Stimulated activated CD8-positive, alpha-beta memory T cell treated with anti-CD3 and anti-CD28 coated beads, Interleukin-12 subunit alpha, Interleukin-12 subunit beta, amount 100 ng/mL, for 1 hour (primary cell): ENCODE results near the gene IL17RE.
"Not testable (repeated sequence)": the region's sequence is repeated elsewhere in the genome, so short reads cannot be mapped to it uniquely, and the experiment has no call there.

Source experiments
- DNase-seq: peaks from one replicate; pipeline ENCODE4 v3.0.0-alpha.2; 2020; ENCODE audit warnings: low read depth

The IL17RE gene

GRCh38 chr3:9933561-9934234 is 31.1 kb downstream of the IL17RE start, which contains the start of gene CRELD1:
Gene CRELD1 (plus strand): TSS chr3:9933834. CDS start chr3:9934439, 605 bp downstream.
- peak; percentile 95 for DNase-seq

GRCh38 chr3:9934235-9934621 is 31.6 kb downstream of the IL17RE start:
- no peak for DNase-seq

DNA sequence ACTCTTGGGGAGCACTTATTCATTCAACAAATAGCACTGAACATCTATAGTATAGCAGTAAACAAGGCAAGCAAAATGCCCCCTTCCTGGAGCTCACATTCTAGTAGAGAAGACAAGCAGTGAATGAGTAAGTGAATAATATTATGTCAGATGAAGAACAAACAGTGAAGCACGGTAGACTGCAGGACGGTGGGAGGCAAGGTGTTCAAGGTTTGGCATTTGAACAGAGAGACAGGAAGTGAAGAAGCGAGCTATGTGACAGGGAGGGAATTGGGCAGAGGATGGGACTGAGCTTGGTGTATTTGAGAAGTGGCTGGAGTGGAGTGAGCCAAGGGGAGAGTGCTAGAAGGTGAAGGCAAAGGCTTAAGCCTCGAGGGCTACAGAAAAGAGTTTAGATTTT is 32.3 kb downstream of the IL17RE start:
- DNase-seq: no peak

GRCh38 chr3:9935966-9936510 is 33.4 kb downstream of the IL17RE start:
- DNase-seq: no peak

- no peak for DNase-seq
Measured at GRCh38 chr3:9937486-9938238, 35.0 kb downstream of the IL17RE start.

GRCh38 chr3:9938966-9939365 is 36.3 kb downstream of the IL17RE start:
- no peak for DNase-seq

GRCh38 chr3:9939906-9940305 is 37.3 kb downstream of the IL17RE start:
- not testable (repeated sequence) for DNase-seq

GRCh38 chr3:9940746-9941145 is 38.1 kb downstream of the IL17RE start:
- no peak for DNase-seq

GRCh38 chr3:9942164-9942563 is 39.5 kb downstream of the IL17RE start:
- no peak for DNase-seq

DNA sequence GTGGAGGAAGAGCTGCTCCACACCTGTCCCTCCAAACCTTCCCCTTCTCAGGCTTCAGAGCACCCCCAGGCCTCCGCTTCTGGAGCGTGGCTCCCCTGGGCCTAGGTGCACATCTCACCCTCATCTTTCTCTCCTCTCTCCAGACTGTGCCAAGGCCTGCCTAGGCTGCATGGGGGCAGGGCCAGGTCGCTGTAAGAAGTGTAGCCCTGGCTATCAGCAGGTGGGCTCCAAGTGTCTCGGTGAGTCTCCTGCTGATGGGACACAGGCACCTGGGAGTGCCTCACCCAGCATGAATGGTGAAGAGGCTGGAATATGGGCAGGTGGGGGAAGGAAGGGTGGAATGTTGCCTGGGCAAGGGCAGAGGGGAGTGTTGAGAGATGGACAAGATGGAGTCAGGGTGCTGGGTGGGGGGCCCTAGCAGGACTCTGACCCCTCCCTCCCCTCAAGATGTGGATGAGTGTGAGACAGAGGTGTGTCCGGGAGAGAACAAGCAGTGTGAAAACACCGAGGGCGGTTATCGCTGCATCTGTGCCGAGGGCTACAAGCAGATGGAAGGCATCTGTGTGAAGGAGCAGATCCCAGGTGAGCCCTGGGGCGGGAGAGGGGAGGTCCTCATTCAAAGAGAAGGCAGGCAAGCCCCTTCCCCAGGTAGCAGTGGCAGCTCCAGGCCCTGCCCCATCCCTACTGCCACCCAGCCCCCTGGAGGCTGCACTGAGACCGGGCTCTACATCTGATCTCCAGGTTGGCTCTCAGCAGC is 40.5 kb downstream of the IL17RE start:
- no peak for DNase-seq

DNA sequence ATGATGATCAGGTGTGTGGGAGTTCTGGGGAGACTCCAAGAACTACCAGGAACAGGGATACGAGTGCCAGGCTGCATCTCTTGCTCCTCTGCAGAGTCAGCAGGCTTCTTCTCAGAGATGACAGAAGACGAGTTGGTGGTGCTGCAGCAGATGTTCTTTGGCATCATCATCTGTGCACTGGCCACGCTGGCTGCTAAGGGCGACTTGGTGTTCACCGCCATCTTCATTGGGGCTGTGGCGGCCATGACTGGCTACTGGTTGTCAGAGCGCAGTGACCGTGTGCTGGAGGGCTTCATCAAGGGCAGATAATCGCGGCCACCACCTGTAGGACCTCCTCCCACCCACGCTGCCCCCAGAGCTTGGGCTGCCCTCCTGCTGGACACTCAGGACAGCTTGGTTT is 41.6 kb downstream of the IL17RE start:
- no peak for DNase-seq

- no peak for DNase-seq
Measured at GRCh38 chr3:9945358-9945757, 42.7 kb downstream of the IL17RE start.

DNA sequence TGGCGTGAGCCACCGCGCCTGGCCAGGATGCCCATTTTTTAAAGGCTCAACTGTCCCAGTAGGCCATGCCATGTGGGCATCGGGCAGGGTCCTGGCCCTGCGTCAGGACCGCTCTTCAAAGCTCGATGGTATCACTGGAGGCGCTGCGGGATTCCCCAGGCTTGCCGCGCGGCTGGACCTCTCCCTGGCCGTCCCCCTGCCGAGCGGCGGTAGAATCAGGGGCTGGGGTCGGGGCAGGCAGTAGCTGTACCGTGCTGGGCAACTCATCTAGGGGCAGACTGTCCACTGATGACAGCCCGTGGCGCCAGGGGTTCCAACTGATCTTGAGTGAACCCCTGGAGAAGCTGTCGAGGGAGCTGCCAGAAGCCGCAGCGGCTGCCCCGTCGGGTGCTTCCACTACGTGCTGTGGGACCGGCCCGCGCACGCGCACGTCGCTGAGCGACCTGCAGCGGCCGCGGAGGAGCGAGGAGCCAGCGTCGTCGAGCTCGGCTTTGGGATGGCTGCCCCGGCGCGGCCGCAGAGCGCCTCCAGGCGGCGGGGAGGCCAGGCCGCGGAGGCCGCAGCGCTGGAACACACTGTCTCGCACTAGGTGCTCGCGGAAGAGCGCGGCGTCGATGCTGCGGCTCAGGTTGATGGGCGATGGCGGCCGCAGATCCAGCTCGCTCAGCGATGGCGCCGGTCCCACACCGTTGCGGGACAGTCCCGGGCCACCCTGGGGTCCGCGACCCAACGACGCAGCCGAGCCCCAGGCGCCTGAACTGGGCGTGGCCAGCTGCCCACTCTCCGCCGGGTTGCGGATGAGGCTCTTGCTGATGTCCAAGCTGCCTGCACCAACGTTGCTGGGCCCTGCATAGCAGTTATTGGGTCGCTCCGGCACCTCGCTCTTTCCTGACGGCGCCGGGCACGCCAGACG is 43.7 kb downstream of the IL17RE start:
- DNase-seq: peak; percentile 63

DNA sequence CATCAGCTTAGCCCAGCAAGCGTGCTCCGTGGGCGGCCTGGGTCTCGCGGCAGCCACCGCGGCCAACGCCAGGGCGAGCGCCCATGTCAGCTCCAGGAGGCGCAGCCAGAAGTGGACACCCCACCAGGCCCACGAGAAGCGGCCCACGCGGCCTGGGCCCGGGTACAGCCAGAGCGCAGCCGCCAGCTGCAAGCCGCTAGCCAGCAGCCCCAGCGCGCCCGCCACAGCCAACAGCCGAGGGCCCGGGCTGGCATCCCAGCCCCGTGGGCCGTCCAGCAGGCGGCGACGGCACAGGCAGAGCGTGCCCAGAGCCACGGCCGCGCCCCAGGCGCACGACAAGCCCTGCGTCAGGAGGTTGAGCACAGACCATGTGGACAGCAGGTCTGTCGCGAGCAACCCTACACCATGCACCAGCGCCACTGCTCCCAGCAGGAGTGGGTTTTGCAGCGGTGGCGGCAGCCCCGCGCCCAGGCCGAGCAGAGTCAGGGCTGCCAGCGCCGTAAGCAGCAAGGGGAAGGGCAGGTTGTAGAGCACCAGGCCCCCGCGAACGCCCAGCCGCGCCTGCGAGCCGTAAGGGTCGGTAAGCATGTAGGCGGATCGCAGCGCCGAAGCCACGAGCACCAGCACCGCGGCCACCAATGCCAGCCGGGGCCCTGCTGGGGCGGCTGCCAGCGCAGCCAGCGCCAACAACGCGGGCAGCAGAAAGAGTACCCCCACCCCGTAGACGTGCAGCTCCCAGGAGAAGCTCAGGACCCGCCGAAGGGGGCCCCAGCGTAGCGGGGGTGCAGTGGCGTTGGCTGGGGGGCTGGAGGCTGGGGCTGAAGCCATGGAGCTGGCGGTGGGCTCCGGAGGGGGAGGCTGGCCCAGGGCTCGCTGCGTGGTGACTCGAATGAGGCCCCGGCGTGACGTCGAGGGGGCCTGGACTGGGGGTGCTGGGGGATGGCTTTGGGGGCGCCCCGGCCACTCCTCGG is 44.7 kb downstream of the IL17RE start:
- no peak for DNase-seq

DNA sequence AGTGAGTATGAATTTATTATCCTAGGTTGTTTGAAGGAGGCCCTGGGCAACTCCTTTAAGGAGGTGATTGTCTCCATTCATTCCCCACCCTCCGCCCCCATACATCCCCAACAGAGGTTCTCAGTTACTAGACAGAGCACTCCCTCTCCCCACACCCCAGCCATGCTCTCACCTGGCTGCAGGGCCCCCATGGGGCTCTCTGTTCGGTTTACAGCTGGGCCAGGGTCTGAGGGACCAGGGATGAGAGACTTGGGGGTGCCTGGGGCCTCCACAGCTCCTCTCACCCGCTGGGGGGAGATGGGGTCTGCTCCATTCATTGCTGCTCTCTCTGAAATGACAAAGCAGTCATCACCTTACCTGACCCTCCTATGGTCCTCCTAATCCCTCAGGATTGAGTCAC is 45.9 kb downstream of the IL17RE start:
- no peak for DNase-seq

- no peak for DNase-seq
Measured at GRCh38 chr3:9949115-9949514, 46.5 kb downstream of the IL17RE start.

DNA sequence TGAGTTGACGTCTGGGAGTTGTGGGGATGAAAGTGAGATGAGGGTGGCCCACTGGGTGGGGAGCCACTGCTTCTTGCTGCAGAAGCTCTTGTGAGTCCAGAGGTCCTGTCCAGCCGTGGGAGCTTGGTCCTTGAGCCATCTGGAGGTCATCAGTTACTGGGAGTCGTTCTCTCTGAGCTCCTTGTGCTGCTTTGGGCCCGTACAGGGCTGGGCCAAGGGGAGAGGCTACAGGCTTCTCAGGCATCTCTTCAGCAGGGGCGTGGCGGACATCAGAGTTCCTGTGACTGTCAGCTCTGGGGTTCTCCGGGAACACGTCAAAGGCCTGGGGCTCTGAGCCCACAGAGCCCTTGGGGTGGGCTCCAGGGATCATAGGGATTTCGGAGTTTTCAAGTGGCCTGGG is 47.0 kb downstream of the IL17RE start:
- DNase-seq: no peak

- no peak for DNase-seq
Measured at GRCh38 chr3:9951126-9951525, 48.5 kb downstream of the IL17RE start.

- DNase-seq: no peak
Measured at GRCh38 chr3:9951598-9951961, 48.9 kb downstream of the IL17RE start.
